Stimulated activated CD4-positive, alpha-beta T cell treated with anti-CD3 and anti-CD28 coated beads, TNF-alpha, amount 100 ng/mL, for 1 hour (primary cell): ENCODE measurements around the gene IRF7.

Source experiments
- DNase-seq, 3 donors: peaks; one replicate each; pipeline ENCODE4 v3.0.0-alpha.2; 2020; ENCODE audit warnings: low read depth in 3 of 3, low spot score in 1 of 3

The IRF7 gene

DNA sequence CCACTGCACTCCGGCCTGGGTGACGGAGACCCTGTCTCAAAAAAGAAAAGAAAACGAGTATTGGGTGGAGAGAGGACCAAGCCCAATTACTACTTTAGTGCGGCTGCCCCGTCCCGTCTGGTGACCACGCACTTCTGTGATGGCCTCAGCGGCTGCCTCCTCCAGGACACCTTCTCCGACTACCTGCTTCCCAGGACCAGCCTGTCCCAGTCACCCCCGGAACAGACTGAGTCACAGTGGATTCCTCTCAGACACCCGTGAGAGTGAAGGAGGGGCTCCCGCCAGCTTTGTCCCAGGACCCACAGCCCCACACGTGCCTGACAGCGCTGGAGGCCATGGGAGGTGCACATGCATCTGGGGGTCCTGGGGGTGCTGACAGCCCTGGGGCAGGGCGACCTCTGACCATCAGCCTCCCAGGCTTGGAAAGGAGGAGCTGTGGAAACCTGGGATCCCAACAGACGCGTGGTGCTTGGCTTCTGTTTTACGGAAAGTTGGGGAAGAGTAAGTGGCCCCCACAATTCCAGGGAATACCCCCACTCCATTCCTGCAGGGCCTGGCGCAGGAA lies 26.1 kb upstream of the IRF7 start:
- DNase-seq = no peak

DNA sequence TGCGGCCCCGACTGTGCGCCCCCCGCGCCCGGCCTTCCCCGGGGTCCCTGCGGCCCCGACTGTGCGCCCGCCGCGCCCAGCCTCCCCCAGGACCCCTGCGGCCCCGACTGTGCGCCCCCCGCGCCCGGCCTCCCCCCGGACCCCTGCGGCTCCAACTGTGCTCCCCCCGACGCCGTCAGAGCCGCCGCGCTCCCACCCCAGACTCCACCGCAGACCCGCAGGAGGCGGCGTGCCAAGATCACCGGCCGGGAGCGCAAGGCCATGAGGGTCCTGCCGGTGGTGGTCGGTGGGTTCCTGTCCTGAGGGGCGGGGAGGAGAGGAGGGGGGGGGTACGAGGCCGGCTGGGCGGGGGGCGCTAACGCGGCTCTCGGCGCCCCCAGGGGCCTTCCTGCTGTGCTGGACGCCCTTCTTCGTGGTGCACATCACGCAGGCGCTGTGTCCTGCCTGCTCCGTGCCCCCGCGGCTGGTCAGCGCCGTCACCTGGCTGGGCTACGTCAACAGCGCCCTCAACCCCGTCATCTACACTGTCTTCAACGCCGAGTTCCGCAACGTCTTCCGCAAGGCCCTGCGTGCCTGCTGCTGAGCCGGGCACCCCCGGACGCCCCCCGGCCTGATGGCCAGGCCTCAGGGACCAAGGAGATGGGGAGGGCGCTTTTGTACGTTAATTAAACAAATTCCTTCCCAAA lies 24.4 kb upstream of the IRF7 start:
- no peak for DNase-seq

DNA sequence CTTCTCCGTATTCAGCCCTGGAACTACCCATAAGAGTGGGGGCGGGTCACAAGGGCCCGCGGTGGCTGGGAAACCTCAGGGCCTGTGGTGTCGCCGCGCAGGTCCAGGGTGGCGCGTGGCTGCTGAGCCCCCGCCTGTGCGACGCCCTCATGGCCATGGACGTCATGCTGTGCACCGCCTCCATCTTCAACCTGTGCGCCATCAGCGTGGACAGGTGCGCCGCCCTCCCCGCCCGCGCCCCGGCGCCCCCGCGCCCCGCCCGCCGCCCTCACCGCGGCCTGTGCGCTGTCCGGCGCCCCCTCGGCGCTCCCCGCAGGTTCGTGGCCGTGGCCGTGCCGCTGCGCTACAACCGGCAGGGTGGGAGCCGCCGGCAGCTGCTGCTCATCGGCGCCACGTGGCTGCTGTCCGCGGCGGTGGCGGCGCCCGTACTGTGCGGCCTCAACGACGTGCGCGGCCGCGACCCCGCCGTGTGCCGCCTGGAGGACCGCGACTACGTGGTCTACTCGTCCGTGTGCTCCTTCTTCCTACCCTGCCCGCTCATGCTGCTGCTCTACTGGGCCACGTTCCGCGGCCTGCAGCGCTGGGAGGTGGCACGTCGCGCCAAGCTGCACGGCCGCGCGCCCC lies 23.7 kb upstream of the IRF7 start:
- DNase-seq = no peak

DNA sequence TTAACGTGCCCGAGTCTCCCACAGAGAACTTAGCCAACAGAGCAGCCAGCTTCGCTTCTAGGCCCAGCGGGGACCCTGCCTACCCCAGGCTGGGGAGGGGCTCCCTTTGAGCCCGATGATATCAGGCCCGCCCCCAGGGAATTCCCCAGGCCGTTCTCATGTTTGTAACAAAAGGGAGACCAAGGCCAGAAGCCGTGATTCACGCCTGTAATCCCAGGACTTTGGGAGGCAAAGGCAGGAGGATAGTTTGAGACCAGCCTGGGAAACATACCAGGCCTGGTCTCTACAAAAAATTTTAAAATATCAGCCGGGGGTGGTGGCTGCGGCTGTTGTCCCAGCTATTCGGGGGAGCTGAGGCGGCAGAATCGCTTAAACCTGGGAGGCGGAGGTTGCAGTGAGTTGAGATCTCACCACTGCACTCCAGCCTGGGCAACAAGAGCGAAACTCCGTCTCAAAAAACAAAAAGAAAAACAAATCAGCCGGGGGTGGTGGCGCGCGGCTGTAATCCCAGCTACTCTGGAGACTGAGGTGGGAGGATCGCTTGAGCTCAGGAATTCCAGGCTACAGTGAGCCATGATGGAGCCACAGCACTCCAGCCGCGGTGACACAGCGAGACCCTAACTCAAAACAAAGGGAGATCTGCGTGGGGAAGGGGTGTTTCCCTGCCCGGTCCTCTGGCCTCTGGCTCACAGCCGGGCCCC lies 23.0 kb upstream of the IRF7 start:
- DNase-seq = no peak

DNA sequence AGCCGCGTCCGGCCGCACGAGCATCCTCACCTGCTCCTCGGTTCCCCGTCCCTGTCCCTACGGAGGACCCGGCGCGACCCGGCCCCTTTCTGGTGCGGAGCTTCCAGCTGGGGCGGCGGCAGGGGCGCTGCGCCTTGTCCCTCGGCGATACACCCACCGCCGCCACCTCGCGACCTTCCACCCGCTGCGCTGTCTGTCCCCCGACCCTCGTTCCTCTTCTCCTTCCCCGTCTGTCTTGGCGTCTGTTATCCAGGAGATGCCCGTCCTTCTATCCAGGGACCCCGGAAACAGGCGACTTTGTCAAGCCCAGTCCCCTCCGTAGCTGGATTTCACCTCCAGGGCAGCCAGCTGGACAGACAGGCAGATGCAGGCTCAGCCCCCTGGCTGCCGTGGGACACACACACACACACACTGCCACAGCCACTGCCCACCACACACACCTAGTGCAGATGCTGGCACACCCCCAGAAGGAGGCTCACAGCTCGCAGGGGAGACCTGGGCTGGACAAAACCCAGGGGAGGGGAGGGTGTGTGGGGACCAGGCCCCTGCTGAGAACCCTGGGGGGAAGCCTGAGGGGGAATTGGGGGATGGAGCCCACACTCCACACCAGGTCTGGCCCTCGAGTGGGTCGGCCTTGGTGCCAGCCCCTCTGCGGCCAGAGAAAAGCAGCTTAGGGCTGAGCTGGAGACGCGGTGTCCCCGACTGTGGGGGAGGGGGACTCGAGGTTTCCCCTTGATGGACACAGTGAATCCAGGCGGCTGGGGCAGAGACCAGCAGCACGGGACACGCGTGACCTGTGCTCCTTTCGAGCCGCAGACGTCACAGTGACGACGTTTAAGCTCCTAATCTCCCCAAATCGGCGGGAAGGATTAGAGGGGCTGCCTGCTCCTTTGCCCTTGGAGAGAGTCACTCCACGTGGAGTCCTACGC lies 22.1 kb upstream of the IRF7 start:
- DNase-seq = no peak

DNA sequence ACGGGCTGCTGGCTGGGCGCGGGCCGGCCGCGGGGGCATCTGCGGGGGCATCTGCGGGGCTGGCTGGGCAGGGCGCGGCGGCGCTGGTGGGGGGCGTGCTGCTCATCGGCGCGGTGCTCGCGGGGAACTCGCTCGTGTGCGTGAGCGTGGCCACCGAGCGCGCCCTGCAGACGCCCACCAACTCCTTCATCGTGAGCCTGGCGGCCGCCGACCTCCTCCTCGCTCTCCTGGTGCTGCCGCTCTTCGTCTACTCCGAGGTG lies 21.5 kb upstream of the IRF7 start:
- no peak for DNase-seq

DNA sequence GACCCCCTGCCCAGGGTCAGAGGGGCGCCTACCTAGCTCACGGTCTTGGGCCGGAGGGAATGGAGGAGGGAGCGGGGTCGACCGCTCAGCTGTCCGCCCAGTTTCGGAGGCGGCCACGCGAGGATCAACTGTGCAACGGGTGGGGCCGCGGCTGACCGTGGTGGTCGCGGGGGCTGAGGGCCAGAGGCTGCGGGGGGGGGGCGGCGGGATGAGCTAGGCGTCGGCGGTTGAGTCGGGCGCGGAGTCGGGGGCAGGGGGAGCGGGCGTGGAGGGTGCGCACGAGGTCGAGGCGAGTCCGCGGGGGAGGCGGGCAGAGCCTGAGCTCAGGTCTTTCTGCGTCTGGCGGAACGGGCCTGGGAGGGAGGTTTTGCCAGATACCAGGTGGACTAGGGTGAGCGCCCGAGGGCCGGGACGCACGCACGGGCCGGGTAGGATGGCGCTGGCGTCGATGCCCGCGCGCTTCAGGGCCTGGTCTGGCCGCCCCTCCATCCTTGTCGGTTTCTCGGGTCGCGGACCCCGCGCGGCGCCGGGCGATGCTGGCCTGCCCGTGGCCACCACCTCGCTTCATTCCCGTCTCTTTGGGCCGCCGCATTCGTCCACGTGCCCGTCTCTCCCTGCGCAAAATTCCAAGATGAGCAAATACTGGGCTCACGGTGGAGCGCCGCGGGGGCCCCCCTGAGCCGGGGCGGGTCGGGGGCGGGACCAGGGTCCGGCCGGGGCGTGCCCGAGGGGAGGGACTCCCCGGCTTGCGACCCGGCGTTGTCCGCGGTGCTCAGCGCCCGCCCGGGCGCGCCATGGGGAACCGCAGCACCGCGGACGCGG lies 21.0 kb upstream of the IRF7 start, which contains the start of gene DRD4:
DRD4 (plus strand) TSS at position 759 of the 822 bp plus-strand sequence; CDS start at position 795, 36 bp downstream.
- no peak for DNase-seq

DNA sequence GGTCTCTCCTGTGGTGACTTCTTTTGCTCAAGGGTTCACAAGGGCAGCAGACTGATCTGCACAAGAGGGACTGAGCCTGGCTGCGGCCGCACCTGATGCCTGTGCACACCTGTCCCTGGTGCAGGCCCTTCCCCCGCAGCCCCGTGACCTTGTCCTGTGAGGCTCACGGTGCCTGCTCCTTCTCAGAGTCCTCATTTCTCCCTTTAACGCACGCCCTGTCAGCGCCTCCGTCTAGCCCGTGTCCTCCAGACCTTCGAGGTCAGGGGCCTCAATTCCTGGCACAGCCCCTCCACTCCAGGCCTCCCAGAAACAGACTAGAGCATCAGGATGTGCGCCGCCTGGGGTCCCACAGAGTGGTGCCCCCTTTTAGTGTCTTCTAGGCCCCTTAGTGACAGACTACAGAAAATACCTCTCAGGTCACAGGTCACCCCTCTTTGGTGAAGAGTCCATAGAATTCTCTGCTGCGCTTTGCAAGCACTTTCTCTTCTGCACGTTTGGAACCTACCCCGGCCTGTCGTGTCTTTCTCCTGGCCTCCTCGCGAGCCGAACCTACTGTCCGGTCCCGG lies 20.3 kb upstream of the IRF7 start:
- DNase-seq = no peak

DNA sequence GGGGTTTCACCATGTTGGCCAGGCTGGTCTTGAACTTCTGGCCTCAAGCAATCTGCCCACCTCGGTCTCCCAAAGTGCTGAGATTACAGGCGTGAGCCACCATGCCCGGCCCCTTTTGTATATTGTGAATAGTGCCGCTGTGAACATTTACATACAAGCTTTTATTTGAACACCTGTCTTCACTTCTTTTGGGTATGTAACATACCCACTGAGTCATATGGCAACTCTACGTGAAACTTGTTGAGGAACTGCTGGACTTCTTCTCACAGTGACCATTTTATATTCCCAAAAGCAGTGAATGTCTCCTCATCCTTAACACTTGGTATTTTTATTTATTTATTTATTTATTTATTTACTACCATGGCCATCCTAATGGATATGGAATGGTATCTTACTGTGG lies 15.1 kb upstream of the IRF7 start:
- DNase-seq = no peak

DNA sequence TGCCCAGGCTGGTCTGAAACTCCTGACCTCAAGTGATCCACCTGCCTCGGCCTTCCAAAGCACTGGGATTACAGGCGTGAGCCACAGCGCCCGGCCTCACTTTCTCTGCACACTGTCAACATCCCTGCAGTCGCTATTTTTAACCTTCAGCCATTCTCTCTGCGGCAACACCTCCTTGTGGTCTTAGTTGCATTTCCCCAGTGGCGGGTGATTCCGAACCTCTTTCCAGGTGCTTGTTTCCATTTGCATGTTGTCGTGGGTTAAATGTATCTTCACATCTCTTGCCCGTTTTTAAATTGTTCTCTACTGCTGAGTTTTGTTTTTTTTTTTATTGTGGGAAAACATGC lies 13.5 kb upstream of the IRF7 start:
- no peak for DNase-seq

DNA sequence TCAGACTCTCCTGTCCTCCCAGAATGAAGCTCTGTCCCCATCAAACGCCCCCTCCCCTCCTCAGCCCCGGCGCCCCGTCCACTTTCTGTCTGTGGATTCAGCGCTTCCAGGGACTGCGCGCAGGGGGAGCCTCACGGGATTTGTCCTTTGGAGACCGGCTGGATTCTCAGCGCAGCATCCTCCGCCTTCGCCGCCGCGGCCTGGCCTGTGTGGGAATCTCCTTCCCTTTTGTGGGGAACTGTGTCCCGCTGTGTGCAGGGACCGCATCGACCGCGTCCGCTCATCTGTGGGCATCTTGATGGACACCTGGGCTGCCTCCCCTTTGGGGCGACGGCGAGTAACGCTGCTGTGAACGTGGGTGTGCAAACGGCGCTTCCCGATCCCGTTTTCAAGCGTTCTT lies 12.3 kb upstream of the IRF7 start:
- DNase-seq = no peak

DNA sequence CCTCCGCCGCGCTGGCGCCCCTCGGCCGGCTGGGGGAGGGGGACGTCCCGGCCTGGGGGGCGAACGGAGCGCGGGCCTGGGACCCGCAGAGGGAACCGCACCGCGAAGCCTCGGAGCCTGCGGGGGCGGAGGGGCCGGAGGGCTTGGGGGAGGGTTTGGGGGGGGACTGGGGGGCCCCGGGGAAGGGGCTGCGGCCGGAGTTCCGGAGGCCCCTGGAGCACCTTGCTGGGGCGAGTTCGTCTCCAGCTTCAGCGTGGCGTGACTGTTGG lies 11.5 kb upstream of the IRF7 start:
- DNase-seq = no peak

DNA sequence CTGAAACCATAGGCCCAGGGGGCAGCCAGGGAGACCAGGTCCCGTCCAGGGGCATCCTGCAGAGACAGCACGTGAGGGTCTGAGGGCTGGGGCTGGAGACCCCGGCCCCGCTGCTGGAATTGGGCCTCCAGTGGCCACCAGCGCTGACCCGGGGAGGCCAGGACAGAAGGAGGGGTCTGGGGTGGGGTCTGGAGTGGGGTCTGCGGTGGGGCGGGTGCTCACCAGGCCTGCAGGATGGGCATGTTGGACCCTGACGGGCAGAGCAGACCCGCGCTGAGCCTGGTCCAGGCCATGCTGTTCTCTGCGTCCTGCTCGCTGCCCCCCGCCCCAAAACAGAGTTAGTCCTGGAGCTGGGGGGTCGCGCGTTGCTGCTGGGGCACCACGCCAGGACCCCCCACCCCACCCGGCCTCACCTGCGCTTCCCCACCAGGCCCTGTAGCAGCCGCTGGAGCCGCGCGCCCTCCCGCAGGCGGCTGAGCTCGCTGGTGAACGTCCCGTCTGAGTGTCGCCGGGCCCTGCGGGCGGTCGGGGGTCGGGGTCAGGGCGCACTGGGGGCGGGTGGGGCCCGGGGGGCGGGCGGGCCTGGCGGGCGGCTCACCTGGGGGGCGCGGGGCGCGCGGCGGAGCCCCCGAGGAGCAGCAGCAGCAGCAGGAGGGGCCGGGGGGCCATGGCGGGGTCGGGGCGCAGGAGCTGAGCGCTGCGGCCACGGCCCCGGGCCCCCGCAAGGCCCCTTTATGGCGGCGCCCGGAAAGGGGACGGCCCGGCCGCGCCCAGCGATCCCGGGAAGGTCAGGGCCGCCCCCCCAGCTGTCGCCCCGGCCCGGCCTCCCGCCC lies 10.9 kb upstream of the IRF7 start, which contains the start of gene SCT:
SCT (minus strand) TSS at position 707 of the 833 bp plus-strand sequence; CDS start at position 669, 38 bp downstream.
- DNase-seq = no peak

DNA sequence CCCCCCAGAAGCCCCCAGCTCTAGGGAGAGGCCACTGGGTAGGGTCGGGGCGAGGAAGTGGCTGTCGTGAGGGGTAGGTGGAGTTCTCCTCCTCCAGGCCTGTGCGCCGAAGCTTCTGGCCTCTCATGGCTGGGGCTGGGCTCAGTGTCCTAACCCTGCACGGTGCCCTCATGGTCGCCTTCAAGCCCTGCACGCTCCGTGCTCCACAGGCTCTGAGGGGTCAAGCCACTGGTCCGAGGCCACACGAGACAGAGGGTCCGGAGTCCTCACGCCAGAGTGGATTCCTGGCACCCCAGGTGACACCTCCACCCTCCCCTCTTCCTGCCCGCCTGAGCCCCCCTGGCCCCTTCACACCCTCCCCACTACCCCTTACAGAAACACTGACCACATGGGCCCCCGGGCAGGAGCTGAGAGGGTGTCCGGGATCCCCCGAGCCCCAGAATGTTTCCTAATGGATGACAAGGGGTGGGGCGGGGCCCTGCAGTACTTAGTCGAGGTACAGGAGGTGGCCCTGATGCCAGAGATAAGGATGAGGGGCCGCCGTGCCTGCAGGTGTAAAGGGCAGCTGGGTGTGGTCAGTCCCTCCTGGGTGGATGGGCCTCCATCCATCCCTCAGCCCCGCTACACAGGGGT lies 10.0 kb upstream of the IRF7 start:
- DNase-seq = no peak

DNA sequence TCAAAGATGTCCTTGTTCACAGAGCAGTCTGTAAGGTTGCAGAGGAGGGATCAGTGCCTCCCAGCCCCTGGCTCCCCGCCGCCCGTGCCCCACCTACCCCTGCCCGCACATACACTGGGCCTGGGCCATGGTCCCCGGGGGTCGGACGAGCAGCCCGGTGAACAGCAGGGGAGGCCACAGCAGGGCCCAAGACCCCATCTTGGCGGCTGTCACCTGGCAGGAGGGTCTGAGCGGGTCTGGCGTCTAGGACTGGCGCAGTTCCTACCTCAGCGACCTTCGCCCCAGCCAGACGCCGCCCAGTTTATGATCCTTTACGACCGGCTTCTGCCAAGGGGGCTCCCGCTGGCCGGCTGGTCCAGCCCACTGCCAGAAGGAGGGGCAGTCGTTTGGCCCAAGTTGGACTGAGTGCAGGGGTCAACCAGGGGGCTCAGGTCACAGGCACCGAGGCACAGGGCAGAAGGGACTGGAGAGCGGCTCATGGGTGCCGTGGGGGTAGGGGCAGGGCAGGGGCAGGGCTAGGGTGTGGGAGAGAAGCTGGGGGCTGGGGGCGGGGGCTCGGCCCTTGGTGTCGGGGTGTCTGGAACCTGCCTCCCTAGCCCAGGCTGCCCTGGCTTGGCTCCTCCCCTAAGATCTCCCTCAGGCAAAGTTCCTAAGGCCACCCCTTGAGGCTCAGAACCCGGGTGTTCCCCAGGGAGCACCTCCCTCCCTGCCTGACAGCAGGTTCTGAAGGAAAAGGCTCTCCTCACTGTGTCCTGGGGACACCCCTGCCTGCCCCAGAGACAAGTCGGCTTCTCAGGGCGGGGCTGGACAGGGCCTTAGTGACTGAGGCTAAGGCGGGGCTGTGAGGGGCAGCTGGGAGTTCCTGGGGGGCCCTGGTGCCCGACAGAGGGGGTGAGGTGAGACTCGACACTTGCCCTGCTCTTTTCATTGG lies 9.2 kb upstream of the IRF7 start, which contains the start of gene CDHR5:
CDHR5 (minus strand) TSS at position 251 of the 931 bp plus-strand sequence; CDS start at position 198, 53 bp downstream.
- no peak for DNase-seq

DNA sequence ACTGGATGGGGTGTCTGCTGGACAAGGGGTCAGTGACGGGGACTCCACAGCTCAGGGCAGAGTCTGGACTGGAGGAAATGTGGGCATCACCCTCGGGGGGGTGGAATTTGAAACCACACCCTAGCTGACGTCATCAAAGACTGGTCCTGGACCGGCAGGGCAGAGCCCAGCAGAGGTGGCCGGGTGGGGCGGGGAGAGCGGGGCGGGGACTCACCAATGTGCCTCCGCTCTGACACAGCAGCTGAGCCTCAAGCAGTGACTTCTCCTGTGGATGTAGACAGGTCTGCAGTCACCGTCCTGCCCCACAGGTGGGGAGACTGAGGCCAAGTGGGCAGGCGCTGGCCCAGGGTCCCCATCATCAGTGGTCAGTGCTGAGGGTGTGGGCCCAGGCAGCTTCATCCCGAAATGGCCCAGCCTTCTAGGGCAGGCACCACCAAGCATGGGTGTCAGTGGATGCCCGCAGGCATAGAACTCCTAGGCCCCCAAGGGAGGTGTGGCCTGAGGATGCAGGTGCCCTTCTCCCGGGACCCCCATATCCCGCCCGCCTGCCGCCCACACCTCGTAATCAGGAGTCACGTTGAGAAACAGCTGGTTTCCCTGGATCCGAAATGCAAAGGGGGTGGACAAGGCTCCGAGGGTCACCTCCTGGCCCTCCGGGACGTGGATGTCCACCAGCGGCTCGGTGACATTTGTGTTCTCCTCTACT lies 8.4 kb upstream of the IRF7 start:
- no peak for DNase-seq

DNA sequence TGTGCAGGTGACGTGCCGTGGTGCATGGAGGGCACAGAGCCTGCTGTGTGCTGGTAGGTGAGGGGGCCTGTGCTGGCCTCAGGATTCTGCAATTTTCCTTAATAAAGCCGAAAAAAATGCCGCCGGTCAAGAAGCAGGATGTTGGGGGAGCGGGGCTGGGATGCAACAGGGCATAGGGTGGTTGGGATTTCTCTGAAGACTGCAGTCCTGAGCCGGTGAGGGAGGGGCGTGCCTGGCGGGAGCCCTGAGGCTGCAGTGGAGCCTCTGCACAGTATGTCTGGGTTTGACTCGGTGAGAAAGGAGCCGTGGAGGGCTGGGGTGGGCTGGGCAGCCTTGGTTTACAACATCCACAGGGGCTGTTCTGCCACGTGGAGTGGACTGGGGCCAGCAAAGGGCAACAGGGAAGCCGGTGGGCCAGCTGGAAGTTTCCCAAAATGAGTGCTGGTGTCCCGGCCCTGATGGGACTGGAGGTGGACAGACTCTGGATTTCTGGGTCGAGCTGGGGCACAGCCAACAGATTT lies 7.7 kb upstream of the IRF7 start:
- DNase-seq = no peak
